ENCODE results near the gene FBXO31.
"Not testable (repeated sequence)": the region's sequence is repeated elsewhere in the genome, so short reads cannot be mapped to it uniquely, and the experiment has no call there.

Gene FBXO31

GRCh38 chr16:87360862-87361610 is 22.5 kb downstream of the FBXO31 start:
- DNase-seq = no peak

- no peak for DNase-seq
Measured at GRCh38 chr16:87359121-87359520, 24.5 kb downstream of the FBXO31 start.

DNA sequence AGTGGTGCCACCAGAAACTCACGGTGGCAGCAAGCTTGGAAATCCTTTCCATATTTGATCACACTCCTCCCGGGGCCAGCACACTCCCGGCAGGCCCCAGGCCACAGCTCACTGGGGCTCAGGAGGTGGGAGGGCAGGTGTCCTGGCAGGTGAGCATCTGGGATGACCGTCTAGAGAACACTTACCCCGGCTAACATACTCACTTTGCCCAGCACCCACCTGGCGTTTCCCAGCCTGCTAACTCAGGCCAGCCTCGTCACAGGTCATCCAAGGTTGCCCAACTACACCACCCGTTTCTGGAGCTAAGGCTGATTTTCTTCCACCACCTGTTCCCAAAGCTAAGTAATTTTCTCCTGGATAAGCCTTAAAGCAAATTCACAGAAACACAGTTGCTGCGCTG is 24.9 kb downstream of the FBXO31 start:
- peak in 1 of 2 experiments; percentile 19 for DNase-seq

GRCh38 chr16:87358250-87358649 is 25.3 kb downstream of the FBXO31 start:
- DNase-seq = no peak

DNA sequence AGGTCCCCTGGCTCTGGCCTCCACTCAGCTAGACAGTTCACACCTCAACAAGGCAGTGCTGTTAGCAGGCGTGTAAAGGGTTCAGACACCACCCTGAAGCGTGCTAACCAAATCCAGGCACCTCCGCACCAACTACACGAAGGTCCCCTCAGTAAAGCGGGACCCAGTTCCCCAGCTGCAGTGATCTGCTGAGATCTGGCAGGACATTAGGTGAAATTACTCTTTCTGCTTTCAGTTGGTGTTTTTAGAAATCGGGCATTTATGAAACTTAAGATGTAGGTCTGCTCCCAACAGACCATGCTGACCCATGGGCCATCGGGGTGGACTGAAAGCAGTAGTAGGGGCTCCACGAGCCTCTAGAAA is 27.1 kb downstream of the FBXO31 start:
- no peak for DNase-seq

DNA sequence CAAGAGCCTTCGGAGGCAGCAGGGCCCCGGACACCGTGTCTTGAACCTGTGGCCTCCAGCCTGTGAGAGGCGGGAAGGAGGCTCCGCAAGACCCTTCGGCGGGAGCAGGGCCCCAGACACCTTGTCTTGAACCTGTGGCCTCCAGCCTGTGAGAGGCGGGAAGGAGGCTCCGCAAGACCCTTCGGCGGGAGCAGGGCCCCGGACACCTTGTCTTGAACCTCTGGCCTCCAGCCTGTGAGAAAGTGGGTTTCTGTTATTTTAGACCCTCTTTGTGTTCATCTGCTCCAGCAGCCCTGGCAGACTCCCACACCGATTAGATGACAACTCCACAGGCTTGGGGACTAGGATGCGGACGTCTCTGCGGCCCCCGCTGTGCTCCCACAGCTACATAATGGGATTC is 30.0 kb downstream of the FBXO31 start:
- no peak for DNase-seq

DNA sequence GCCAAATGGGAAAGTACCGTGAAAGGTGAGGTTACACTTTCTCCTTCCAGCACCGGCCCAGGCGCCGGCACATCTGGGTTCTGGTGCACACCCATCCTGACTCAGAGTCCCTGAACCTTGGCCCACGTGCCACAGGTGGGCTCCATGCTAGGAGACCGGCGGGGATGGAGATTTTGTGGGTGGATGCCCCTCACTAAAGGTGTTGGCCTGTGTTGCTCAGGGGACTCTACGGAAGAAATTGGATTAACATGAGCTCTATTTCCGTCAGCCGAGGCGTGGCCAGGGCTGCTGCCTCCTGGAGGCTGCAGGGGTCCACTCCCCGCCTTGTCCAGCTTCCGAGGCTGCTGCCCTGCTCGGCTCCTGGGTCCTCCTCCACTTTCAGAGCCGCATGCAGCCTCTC is 30.8 kb downstream of the FBXO31 start:
- no peak for DNase-seq

GRCh38 chr16:87351320-87351698 is 32.3 kb downstream of the FBXO31 start:
- peak; percentile 93 to 97 for DNase-seq

DNA sequence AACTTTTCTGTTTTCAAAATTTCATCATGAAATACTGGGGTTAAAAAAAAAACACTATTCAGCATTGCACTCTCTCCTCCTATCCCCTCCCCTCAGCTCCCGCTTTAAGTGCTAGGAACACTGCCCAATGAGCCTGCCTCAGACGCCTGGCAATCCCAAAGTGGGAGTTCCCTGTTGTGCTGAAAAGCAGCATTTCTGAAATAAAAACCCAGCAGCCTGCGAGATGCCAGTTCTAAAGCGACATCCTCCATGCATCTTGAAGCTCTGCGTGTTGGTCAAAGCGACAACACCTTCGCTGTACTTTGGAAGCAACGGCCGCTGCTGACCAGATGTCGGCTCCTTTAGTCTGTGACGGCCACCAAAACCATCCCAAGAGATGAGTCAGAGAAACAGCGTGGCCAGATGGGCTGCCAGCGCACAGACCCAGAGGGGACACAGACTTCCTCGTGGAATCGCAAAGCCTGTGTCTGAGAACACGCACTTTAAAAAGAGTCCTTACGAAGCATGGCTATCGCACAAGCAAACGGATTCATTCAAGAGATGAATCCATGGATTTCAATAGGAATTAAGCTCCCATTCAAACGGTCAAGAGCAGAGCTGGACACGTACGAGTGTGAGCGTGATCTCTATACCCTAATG is 32.8 kb downstream of the FBXO31 start:
- peak; percentile 74 to 85 for DNase-seq

GRCh38 chr16:87350031-87350430 is 33.5 kb downstream of the FBXO31 start:
- no peak for DNase-seq

DNA sequence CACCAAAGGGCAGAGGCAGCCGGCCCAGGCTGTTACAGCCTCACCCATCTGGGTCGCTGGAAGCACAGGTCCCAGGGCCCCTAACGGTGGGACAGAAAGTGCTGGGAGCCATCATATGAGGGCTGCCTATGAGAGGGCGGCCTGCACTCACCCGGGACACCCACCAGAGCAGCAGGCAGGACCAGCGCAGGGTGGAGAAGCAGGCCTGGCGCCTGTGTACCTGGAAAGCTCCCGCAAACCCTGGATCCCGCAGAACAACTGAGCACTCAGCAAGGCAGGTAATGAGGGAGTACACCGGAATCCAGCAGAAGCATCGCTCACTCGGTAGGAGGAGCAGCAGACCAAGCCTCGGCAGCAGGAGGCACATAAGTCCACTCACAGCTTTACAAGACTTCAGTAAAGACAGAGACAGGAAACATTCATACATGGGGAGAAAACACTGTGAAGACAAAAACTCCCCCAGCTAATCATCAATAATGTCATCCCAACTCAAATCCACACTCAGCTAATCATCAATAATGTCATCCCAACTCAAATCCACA is 34.9 kb downstream of the FBXO31 start:
- no peak for DNase-seq

DNA sequence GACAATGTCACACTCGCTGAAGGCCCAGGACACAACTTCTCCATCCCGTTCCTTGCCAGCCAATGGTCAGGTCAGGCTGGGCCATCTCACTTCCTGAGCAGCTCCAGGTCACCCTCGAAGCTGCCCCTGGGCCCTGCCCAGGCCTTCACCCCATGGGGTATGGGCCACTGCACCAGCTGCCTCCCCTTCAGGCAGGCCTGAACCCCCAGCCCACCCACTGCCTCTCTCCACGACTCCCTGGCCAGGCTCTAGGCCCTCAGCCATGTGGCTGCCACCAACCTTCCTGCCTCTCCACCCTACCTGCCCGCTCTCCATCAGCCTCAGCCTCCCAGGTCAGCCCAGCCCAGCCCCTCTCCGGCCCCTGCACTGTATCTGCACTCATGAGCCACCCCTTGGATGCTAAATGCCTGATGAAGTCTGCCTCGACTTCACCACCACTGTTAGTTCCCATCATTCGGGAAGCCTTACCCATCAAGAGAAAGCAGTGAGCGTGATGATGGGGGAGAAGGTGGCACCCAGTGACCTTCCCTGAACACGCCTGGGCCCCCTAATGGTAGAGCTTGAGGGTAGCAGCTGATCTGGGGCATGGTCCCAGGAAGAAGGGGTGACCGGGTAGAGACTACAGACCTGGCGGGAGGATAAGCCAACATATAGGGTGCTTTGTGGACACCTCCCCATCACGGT is 35.5 kb downstream of the FBXO31 start:
- DNase-seq = no peak

DNA sequence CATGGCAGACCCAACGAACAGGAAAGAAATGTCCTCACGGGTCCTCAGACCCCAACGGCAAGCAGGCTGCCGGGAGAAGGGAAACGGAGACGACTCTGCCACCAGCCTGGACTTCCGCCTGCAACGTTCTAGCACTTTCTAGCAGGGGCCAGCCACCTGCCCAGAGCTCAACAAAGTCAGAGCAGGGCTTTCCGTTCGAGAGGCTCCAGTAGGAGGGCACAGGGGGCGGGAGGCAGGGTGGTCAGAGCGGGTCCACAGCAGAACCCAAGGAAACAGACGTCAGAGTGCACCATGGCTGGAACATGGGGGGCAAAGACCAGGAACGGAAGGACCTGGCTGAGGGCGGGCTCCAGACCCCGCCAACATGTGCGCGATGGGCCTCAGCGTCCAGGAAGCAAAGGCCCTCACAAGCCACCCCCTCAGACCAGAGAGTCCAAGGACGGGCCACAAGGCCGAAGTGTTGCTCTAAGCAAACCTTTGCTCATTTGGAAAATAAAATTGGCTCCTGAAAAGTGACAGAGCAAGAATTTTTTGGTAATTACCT is 37.0 kb downstream of the FBXO31 start:
- DNase-seq = no peak

- no peak for DNase-seq
Measured at GRCh38 chr16:87345726-87346424, 37.7 kb downstream of the FBXO31 start.

GRCh38 chr16:87344931-87345631 is 38.5 kb downstream of the FBXO31 start:
- DNase-seq = peak; percentile 32 to 66

GRCh38 chr16:87344165-87344930 is 39.2 kb downstream of the FBXO31 start:
- DNase-seq = no peak

- no peak for DNase-seq
Measured at GRCh38 chr16:87343753-87344050, 39.9 kb downstream of the FBXO31 start.

GRCh38 chr16:87342978-87343752 is 40.4 kb downstream of the FBXO31 start:
- no peak for DNase-seq

DNA sequence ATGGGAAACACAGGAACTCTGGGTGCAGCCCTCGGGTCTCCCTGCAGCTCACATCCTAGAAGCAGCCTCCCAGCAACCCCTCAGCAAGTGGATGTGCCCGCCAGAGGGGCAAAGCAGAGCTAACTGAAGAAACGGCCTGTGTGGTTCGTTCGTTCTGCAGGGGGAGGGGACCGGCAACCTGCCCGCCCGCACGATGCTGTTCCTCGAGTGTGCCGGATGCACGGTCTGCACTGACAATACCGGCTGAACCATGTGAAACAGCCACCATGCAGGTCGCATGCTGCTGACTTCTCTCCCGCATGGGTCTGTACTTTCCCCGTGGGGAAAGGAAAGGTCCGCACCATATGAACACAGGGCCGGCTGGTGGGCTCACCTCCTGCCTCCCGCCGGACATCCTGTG is 41.1 kb downstream of the FBXO31 start:
- DNase-seq = no peak

GRCh38 chr16:87340198-87340597 is 43.4 kb downstream of the FBXO31 start:
- no peak for DNase-seq

GRCh38 chr16:87339724-87340105 is 43.9 kb downstream of the FBXO31 start:
- not testable (repeated sequence) for DNase-seq
